ENCODE data around the gene PSMB1. TPM values are rescaled to one million over a fixed set of nuclear protein-coding genes. Genes with fewer than 3 reads are reported as not detected.
A peak's percentile ranks its signal among the peaks of the same experiment; 100 is the strongest.
"Not testable (repeated sequence)": the region's sequence is repeated elsewhere in the genome, so short reads cannot be mapped to it uniquely, and the experiment has no call there.

PSMB1 gene
- total RNA-seq, 1 donor from 2014 or later: 145 TPM

GRCh38 chr6:170542031-170542719, 10.9 kb downstream of the PSMB1 start:
- intact Hi-C loops (cut with DNase I): no loop called here
- ATAC-seq (ENCODE audit: poor library complexity) (no peak), DNase-seq (no peak)

- intact Hi-C loops (cut with DNase I): loop anchor here (10.0 kb wide), 1 partner anchor 243 kb away; the partner anchor contains the start of gene DLL1
- no peak for DNase-seq
- ATAC-seq (ENCODE audit: poor library complexity): no peak
Measured at GRCh38 chr6:170537329-170537728, 15.8 kb downstream of the PSMB1 start.

GRCh38 chr6:170536671-170537070, 16.4 kb downstream of the PSMB1 start:
- intact Hi-C loops (cut with DNase I): loop anchor here (10.0 kb wide), 1 partner anchor 242 kb away; the partner anchor contains the start of gene DLL1
- ATAC-seq (ENCODE audit: poor library complexity) (no peak), DNase-seq (no peak)

- ATAC-seq (ENCODE audit: poor library complexity): no peak
- no peak for DNase-seq
- intact Hi-C loops (cut with DNase I): loop anchor here (10.0 kb wide), 1 partner anchor 240 kb away; the partner anchor contains the start of gene DLL1
Measured at GRCh38 chr6:170535004-170535403, 18.1 kb downstream of the PSMB1 start.

- DNase-seq (no peak), ATAC-seq (ENCODE audit: poor library complexity) (no peak)
- intact Hi-C loops (cut with DNase I): loop anchor here (5.0 to 10.0 kb wide), 2 partner anchors 239 to 746 kb away; partner anchors contain the start of gene DLL1
Measured at GRCh38 chr6:170533792-170534191, 19.3 kb downstream of the PSMB1 start.

GRCh38 chr6:170532867-170533488, 20.1 kb downstream of the PSMB1 start:
- ATAC-seq (ENCODE audit: poor library complexity) (no peak), DNase-seq (no peak)
- intact Hi-C loops (cut with DNase I): loop anchor here (5.0 to 10.0 kb wide), 2 partner anchors 238 to 746 kb away; partner anchors contain the start of gene DLL1

GRCh38 chr6:170529839-170530469, 23.2 kb downstream of the PSMB1 start:
- intact Hi-C loops (cut with DNase I): loop anchor here (2.0 to 10.0 kb wide), 3 partner anchors 235 to 743 kb away; partner anchors contain the start of gene DLL1
- peak; percentile 91 for ATAC-seq (ENCODE audit: poor library complexity)
- DNase-seq: peak; percentile 86

- ATAC-seq (ENCODE audit: poor library complexity); DNase-seq: not testable (repeated sequence)
- intact Hi-C loops (cut with DNase I): loop anchor here (2.0 kb wide), 1 partner anchor 697 kb away; no protein-coding TSS in a partner anchor
Measured at GRCh38 chr6:170527995-170528394, 25.1 kb downstream of the PSMB1 start.

- DNase-seq: no peak
Measured at GRCh38 chr6:170525795-170526194, 27.3 kb downstream of the PSMB1 start.

GRCh38 chr6:170524172-170524502, 29.0 kb downstream of the PSMB1 start:
- peak; percentile 92 for ATAC-seq (ENCODE audit: poor library complexity)
- intact Hi-C loops (cut with DNase I): no loop called here
- DNase-seq: no peak

More at GRCh38 chr6:170525795-170526194, 27.3 kb downstream of the PSMB1 start:
- intact Hi-C loops (cut with DNase I): no loop called here
- no peak for ATAC-seq (ENCODE audit: poor library complexity)

- DNase-seq (no peak), ATAC-seq (ENCODE audit: poor library complexity) (peak; percentile 88)
- intact Hi-C loops (cut with DNase I): no loop called here
Measured at GRCh38 chr6:170523256-170524171, 29.6 kb downstream of the PSMB1 start.

- ATAC-seq (ENCODE audit: poor library complexity): peak; percentile 43
- intact Hi-C loops (cut with DNase I): no loop called here
- no peak for DNase-seq
Measured at GRCh38 chr6:170522565-170523183, 30.4 kb downstream of the PSMB1 start.

GRCh38 chr6:170516783-170517616, 36.1 kb downstream of the PSMB1 start:
- ATAC-seq (ENCODE audit: poor library complexity) (peak; percentile 67), DNase-seq (peak; percentile 45)
- intact Hi-C loops (cut with DNase I): loop anchor here (5.0 kb wide), 1 partner anchor 550 kb away; no protein-coding TSS in a partner anchor

- intact Hi-C loops (cut with DNase I): loop anchor here (5.0 kb wide), 1 partner anchor 548 kb away; no protein-coding TSS in a partner anchor
- DNase-seq (no peak), ATAC-seq (ENCODE audit: poor library complexity) (no peak)
Measured at GRCh38 chr6:170514908-170515307, 38.2 kb downstream of the PSMB1 start.

- no peak for DNase-seq
- no peak for ATAC-seq (ENCODE audit: poor library complexity)
- intact Hi-C loops (cut with DNase I): no loop called here
Measured at GRCh38 chr6:170512249-170512648, 40.9 kb downstream of the PSMB1 start.

GRCh38 chr6:170510631-170511030, 42.5 kb downstream of the PSMB1 start:
- DNase-seq: no peak
- intact Hi-C loops (cut with DNase I): no loop called here
- no peak for ATAC-seq (ENCODE audit: poor library complexity)

- ATAC-seq (ENCODE audit: poor library complexity) (no peak), DNase-seq (no peak)
- intact Hi-C loops (cut with DNase I): no loop called here
Measured at GRCh38 chr6:170509723-170510018, 43.4 kb downstream of the PSMB1 start.

All from Right ventricle myocardium superior (tissue), 1 donor.